Esophagus squamous epithelium (tissue), 5 donors: ENCODE measurements around the gene TMEFF2. TPM values are rescaled to one million over a fixed set of nuclear protein-coding genes. Genes with fewer than 3 reads are reported as not detected.

Source experiments
- DNase-seq: peaks from one replicate; lab custom pipeline; 2025; lab: John Stamatoyannopoulos, UW
- H3K27ac ChIP-seq, 4 donors: fragments of 200-600 bp; sonication (generic); one replicate each; pipeline ENCODE4 v1.5.1; 2016 to 2019; ENCODE audit warnings: mild to moderate bottlenecking in 1 of 4
- H3K27me3 ChIP-seq, 4 donors: fragments of 200-600 bp; sonication (generic); 1 replicate in 3 of 4; 2 replicates in 1 of 4; pipeline versions ENCODE4 v1.5.1 to v1.6.0; 2017 to 2021; ENCODE audit warnings: antibody characterized with exemption in 1 of 4
- H3K36me3 ChIP-seq, 3 donors: fragments of 200-600 bp; sonication (generic); one replicate each; pipeline ENCODE4 v1.5.1; 2016 to 2019
- H3K4me1 ChIP-seq, 3 donors: fragments of 200-600 bp; sonication (generic); one replicate each; pipeline ENCODE4 v1.5.1; 2017 to 2019
- H3K4me3 ChIP-seq, 4 donors: fragments of 200-600 bp; sonication (generic); 1 replicate in 3 of 4; 2 replicates in 1 of 4; pipeline ENCODE4 v1.5.1; 2016 to 2019; ENCODE audit warnings: mild to moderate bottlenecking in 2 of 4, moderate library complexity in 1 of 4
- H3K9me3 ChIP-seq, 3 donors: fragments of 200-600 bp; sonication (generic); one replicate each; pipeline ENCODE4 v1.5.1; 2016 to 2019
- CTCF ChIP-seq, 6 experiments: fragments of 450-650 bp in 4 of 6; fragments of 200-600 bp in 2 of 6; sonication (generic) in 2 of 6; IDR thresholded peaks; one replicate each; pipeline ENCODE4 v1.5.1; 2016 to 2019; ENCODE audit warnings: antibody characterized with exemption in 6 of 6, mild to moderate bottlenecking in 4 of 6, moderate library complexity in 4 of 6
- POLR2A ChIP-seq, 4 donors: fragments of 450-650 bp; IDR thresholded peaks; one replicate each; pipeline ENCODE4 v1.6.1; 2017; ENCODE audit warnings: antibody characterized with exemption in 4 of 4, mild to moderate bottlenecking in 4 of 4, moderate library complexity in 3 of 4
- WGBS, 2 donors: methylation state at CpG; one replicate each; pipeline ENCODE4 v1.1.5; 2018; 5-methylcytosine and 5-hydroxymethylcytosine counted together
- intact Hi-C: fragments of 100-400 bp; cut with DNase I; formaldehyde crosslinking; loops from one replicate; pipeline ENCODE4 v1.15.0; 2022
- total RNA-seq, 4 donors: library from RNA; depleted of rRNA; stranded (reverse); fragments of >200 nt; gene quantifications; one replicate each; pipeline ENCODE4 v1.1.0, GENCODE V29; 2016
- donor health status: DM: yes; HTN: yes; CAD: no.

TMEFF2 gene
- total RNA-seq, 4 donors from 2014 or later: 1.5 TPM; not detected in 3

- Histone ChIP-seq H3K4me3 (no peak overlapping the region), H3K9me3 (no peaks in the 10 kb centered on the region), H3K27ac (no peak overlapping the region), H3K36me3 (no peaks in the 10 kb centered on the region), H3K4me1 (no peaks in the 10 kb centered on the region), H3K27me3 (no peaks in the 10 kb centered on the region)
- no peak for DNase-seq
- no peak for TF ChIP-seq CTCF (IDR thresholded peaks at IDR 0.05)
- TF ChIP-seq POLR2A (IDR thresholded peaks at IDR 0.05): no peak
- 77 to 83% methylated on average over 5 of the region's 5 CpGs for WGBS, 2 donors
- intact Hi-C loops: no loop called here
Observed at GRCh38 chr2:191991442-191991841, 203.3 kb downstream of the TMEFF2 start.

- 63 to 73% methylated on average over 2 of the region's 2 CpGs for WGBS, 2 donors
- no peaks in the 10 kb centered on the region for H3K27me3 ChIP-seq
- intact Hi-C loops: no loop called here
- TF ChIP-seq CTCF (IDR thresholded peaks at IDR 0.05) (no peak), POLR2A (IDR thresholded peaks at IDR 0.05) (no peak)
- H3K4me1 ChIP-seq: no peaks in the 10 kb centered on the region
- H3K4me3 ChIP-seq: no peak overlapping the region
- no peak overlapping the region for H3K27ac ChIP-seq
- DNase-seq: no peak
- H3K9me3 ChIP-seq: no peaks in the 10 kb centered on the region
- H3K36me3 ChIP-seq: no peaks in the 10 kb centered on the region
Observed at GRCh38 chr2:191985740-191986139, 209.0 kb downstream of the TMEFF2 start.

GRCh38 chr2:191983591-191983990, 211.1 kb downstream of the TMEFF2 start:
- H3K4me3 ChIP-seq: no peak overlapping the region
- WGBS, 2 donors: 32 to 43% methylated on average over 1 of the region's 1 CpG
- H3K27ac ChIP-seq: no peak overlapping the region
- intact Hi-C loops: no loop called here
- TF ChIP-seq CTCF (IDR thresholded peaks at IDR 0.05): no peak
- no peak for TF ChIP-seq POLR2A (IDR thresholded peaks at IDR 0.05)
- no peaks in the 10 kb centered on the region for H3K36me3 ChIP-seq
- H3K4me1 ChIP-seq: no peaks in the 10 kb centered on the region
- no peak for DNase-seq
- no peaks in the 10 kb centered on the region for H3K9me3 ChIP-seq
- H3K27me3 ChIP-seq: no peaks in the 10 kb centered on the region

GRCh38 chr2:191983186-191983585, 211.5 kb downstream of the TMEFF2 start:
- no peaks in the 10 kb centered on the region for H3K9me3 ChIP-seq
- no peak for TF ChIP-seq POLR2A (IDR thresholded peaks at IDR 0.05)
- no peak for TF ChIP-seq CTCF (IDR thresholded peaks at IDR 0.05)
- no peaks in the 10 kb centered on the region for H3K36me3 ChIP-seq
- no peaks in the 10 kb centered on the region for H3K27me3 ChIP-seq
- H3K4me1 ChIP-seq: no peaks in the 10 kb centered on the region
- no peak for DNase-seq
- intact Hi-C loops: no loop called here
- H3K4me3 ChIP-seq: no peak overlapping the region
- H3K27ac ChIP-seq: no peak overlapping the region

GRCh38 chr2:191981706-191982105, 213.0 kb downstream of the TMEFF2 start:
- 76 to 86% methylated on average over 5 of the region's 5 CpGs for WGBS, 2 donors
- no peaks in the 10 kb centered on the region for H3K9me3 ChIP-seq
- H3K36me3 ChIP-seq: no peaks in the 10 kb centered on the region
- no peak for DNase-seq
- TF ChIP-seq CTCF (IDR thresholded peaks at IDR 0.05) (no peak), POLR2A (IDR thresholded peaks at IDR 0.05) (no peak)
- H3K4me3 ChIP-seq: no peak overlapping the region
- intact Hi-C loops: no loop called here
- H3K27ac ChIP-seq: no peak overlapping the region
- no peaks in the 10 kb centered on the region for H3K27me3 ChIP-seq
- H3K4me1 ChIP-seq: no peaks in the 10 kb centered on the region
